ENCODE measurements around the gene FMC1.

FMC1 gene

GRCh38 chr7:139358541-139359365 is 17.6 kb downstream of the FMC1 start:
- peak; percentile 50 for DNase-seq (ENCODE audit: low read depth)
- peak overlapping the region; percentile 77 for H3K4me3 ChIP-seq (ENCODE audit: low read length)
- TF ChIP-seq CTCF (conservative IDR thresholded peaks at IDR 0.05; ENCODE audit: low read length) = no peak

- H3K4me3 ChIP-seq (ENCODE audit: low read length) = peak within 1 kb of the TSS; percentile 100
- DNase-seq (ENCODE audit: low read depth) = peak; percentile 98
- TF ChIP-seq CTCF (conservative IDR thresholded peaks at IDR 0.05; ENCODE audit: low read length) = no peak; the same call in 1 of the 2 replicates
Observed at GRCh38 chr7:139359366-139360209, 18.5 kb downstream of the FMC1 start, which contains the start of gene LUC7L2. TSS of gene LUC7L2 (plus strand) at chr7:139359894. CDS start at chr7:139360262, 368 bp downstream.

GRCh38 chr7:139360210-139360947 is 19.2 kb downstream of the FMC1 start:
- no peak for TF ChIP-seq CTCF (conservative IDR thresholded peaks at IDR 0.05; ENCODE audit: low read length)
- peak overlapping the region; percentile 100 for H3K4me3 ChIP-seq (ENCODE audit: low read length)
- peak; percentile 89 for DNase-seq (ENCODE audit: low read depth)

- peak overlapping the region; percentile 100 for H3K4me3 ChIP-seq (ENCODE audit: low read length)
- DNase-seq (ENCODE audit: low read depth) = no peak
- TF ChIP-seq CTCF (conservative IDR thresholded peaks at IDR 0.05; ENCODE audit: low read length) = no peak
Observed at GRCh38 chr7:139360948-139361307, 19.8 kb downstream of the FMC1 start.

GRCh38 chr7:139361523-139361922 is 20.4 kb downstream of the FMC1 start:
- H3K4me3 ChIP-seq (ENCODE audit: low read length) = peak overlapping the region; percentile 100
- DNase-seq (ENCODE audit: low read depth) = no peak
- no peak for TF ChIP-seq CTCF (conservative IDR thresholded peaks at IDR 0.05; ENCODE audit: low read length)

- no peak for DNase-seq (ENCODE audit: low read depth)
- no peak overlapping the region for H3K4me3 ChIP-seq (ENCODE audit: low read length)
- no peak for TF ChIP-seq CTCF (conservative IDR thresholded peaks at IDR 0.05; ENCODE audit: low read length)
Observed at GRCh38 chr7:139362302-139362701, 21.2 kb downstream of the FMC1 start.
